ENCODE data around the gene MVB12B. TPM values are rescaled to one million over a fixed set of nuclear protein-coding genes. Genes with fewer than 3 reads are reported as not detected.

Gene MVB12B
- total and polyA plus RNA-seq, 2 of the 13 experiments (the other 11 are each of a cell fraction or from before 2014, with no cell fraction given), result 12.1 to 30.1 TPM

- 0 out of 2 replicates have a peak, but pooled peaks cover 4% of the 10 kb centered on the region for H3K4me1 ChIP-seq (ENCODE audit: insufficient read depth, low read length)
- no peaks in the 10 kb centered on the region for H4K20me1 ChIP-seq (ENCODE audit: insufficient read depth, low read length)
- no peaks in the 10 kb centered on the region for H3K79me2 ChIP-seq (ENCODE audit: insufficient read depth, low read length)
- intact Hi-C loops (cut with micrococcal nuclease; ENCODE audit: unreplicated experiment), result no loop called here
- 89% methylated on average over 7 of the region's 7 CpGs for WGBS (ENCODE audit: low lambda C conversion rate)
- H3K4me2 ChIP-seq (ENCODE audit: low read depth, low read length), result no peak overlapping the region
- H3K27ac ChIP-seq (ENCODE audit: extremely low read length, insufficient read depth, low read length), result no peak overlapping the region
- ChIA-PET POLR2A (no interaction called here), CTCF (ENCODE audit: low intra/inter-chr PET ratio, low total read pairs) (no interaction called here)
- no peak for FAIRE-seq
- peaks cover 14 to 51% of the 10 kb centered on the region in 2 experiments; a peak in 4 of 5 replicates for H3K36me3 ChIP-seq (replicated peaks in 1 of 2; ENCODE audit: control insufficient read depth in 1 of 2, insufficient read depth in 2 of 2, low read length in 2 of 2)
- H3K9me3 ChIP-seq (ENCODE audit: low read length), result no peaks in the 10 kb centered on the region
- no peak overlapping the region for H3K9ac ChIP-seq (ENCODE audit: insufficient read depth, low read depth, low read length)
- no peak for TF ChIP-seq PLSCR1 (CRISPR knock-in tag; IDR thresholded peaks at IDR 0.05; ENCODE audit: borderline replicate concordance)
- TF ChIP-seq ZNF235 (CRISPR knock-in tag; IDR thresholded peaks at IDR 0.05; ENCODE audit: borderline replicate concordance), result no peak
- TF ChIP-seq GATA4 (IDR thresholded peaks at IDR 0.05; ENCODE audit: borderline replicate concordance, low read depth), result no peak
- H3K4me3 ChIP-seq (replicated peaks in 1 of 3; ENCODE audit: insufficient read depth in 1 of 3, low read depth in 2 of 3, low read length in 3 of 3), result no peak overlapping the region
- H2AFZ ChIP-seq (ENCODE audit: low read length), result no peak overlapping the region
- DNase-seq (ENCODE audit: low spot score), result no peak
- no TSS peak for BruUV-seq (replicated peaks)
- in situ Hi-C loops (cut with HindIII; ENCODE audit: extremely low pct_ligation_motif_present, low pct_unique_long_range_greater_than_20kb), result no loop called here
- H3K27me3 ChIP-seq (ENCODE audit: control insufficient read depth in 1 of 2, insufficient read depth in 2 of 2, low read length in 2 of 2), result no peaks in the 10 kb centered on the region
- ATAC-seq, result peak; percentile 42
Observed at GRCh38 chr9:126420135-126420534, 93.5 kb downstream of the MVB12B start.

- Histone ChIP-seq H4K20me1 (ENCODE audit: insufficient read depth, low read length) (no peaks in the 10 kb centered on the region), H3K4me2 (ENCODE audit: low read depth, low read length) (no peak overlapping the region), H3K9me3 (ENCODE audit: low read length) (no peaks in the 10 kb centered on the region), H3K4me1 (ENCODE audit: insufficient read depth, low read length) (0 out of 2 replicates have a peak, but pooled peaks cover 4% of the 10 kb centered on the region), H3K4me3 (replicated peaks in 1 of 3; ENCODE audit: insufficient read depth in 1 of 3, low read depth in 2 of 3, low read length in 3 of 3) (no peak overlapping the region), H3K27me3 (ENCODE audit: control insufficient read depth in 1 of 2, insufficient read depth in 2 of 2, low read length in 2 of 2) (no peaks in the 10 kb centered on the region), H3K36me3 (replicated peaks in 1 of 2; ENCODE audit: control insufficient read depth in 1 of 2, insufficient read depth in 2 of 2, low read length in 2 of 2) (peaks cover 14 to 57% of the 10 kb centered on the region in 2 experiments; a peak in 4 of 5 replicates), H3K9ac (ENCODE audit: insufficient read depth, low read depth, low read length) (no peak overlapping the region), H2AFZ (ENCODE audit: low read length) (no peak overlapping the region), H3K27ac (ENCODE audit: extremely low read length, insufficient read depth, low read length) (no peak overlapping the region), H3K79me2 (ENCODE audit: insufficient read depth, low read length) (no peaks in the 10 kb centered on the region)
- WGBS (ENCODE audit: low lambda C conversion rate), result 96% methylated on average over 13 of the region's 17 CpGs
- ATAC-seq (no peak; the same call in 2 of the 3 replicates), DNase-seq (ENCODE audit: low spot score) (peak; percentile 42), FAIRE-seq (no peak)
- POLR2A ChIA-PET, result no interaction called here
- no TSS peak for BruUV-seq (replicated peaks)
- intact Hi-C loops (cut with micrococcal nuclease; ENCODE audit: unreplicated experiment) (no loop called here), in situ Hi-C loops (cut with HindIII; ENCODE audit: extremely low pct_ligation_motif_present, low pct_unique_long_range_greater_than_20kb) (no loop called here)
- CTCF ChIA-PET (ENCODE audit: low intra/inter-chr PET ratio, low total read pairs), result no interaction called here
- TF ChIP-seq ZNF672 (CRISPR knock-in tag; IDR thresholded peaks at IDR 0.05) (no peak), TGIF2 (CRISPR knock-in tag; IDR thresholded peaks at IDR 0.05) (no peak), MIER3 (CRISPR knock-in tag; IDR thresholded peaks at IDR 0.05; ENCODE audit: borderline replicate concordance) (no peak), ZKSCAN1 (IDR thresholded peaks at IDR 0.05; ENCODE audit: low read length) (peak; percentile 99), ARHGAP35 (CRISPR knock-in tag; IDR thresholded peaks at IDR 0.05; ENCODE audit: borderline replicate concordance) (no peak), GMEB2 (CRISPR knock-in tag; IDR thresholded peaks at IDR 0.05; ENCODE audit: low read depth) (no peak), FOSL2 (CRISPR knock-in tag; IDR thresholded peaks at IDR 0.05) (peak; percentile 84), ZNF513 (CRISPR knock-in tag; conservative IDR thresholded peaks at IDR 0.05) (no peak), ZNF235 (CRISPR knock-in tag; IDR thresholded peaks at IDR 0.05; ENCODE audit: borderline replicate concordance) (no peak), GTF2F1 (IDR thresholded peaks at IDR 0.05; ENCODE audit: low read length) (no peak), ETV5 (CRISPR knock-in tag; IDR thresholded peaks at IDR 0.05; ENCODE audit: borderline replicate concordance) (no peak), NFE2L2 (IDR thresholded peaks at IDR 0.05; ENCODE audit: low read length) (no peak)
Observed at GRCh38 chr9:126420643-126421564, 94.3 kb downstream of the MVB12B start.
